HEK293T (cell line): Measurements from ENCODE around the gene MOGAT1.

Experiments
- ARNT ChIP-seq: fragments of 450-650 bp; IDR thresholded peaks from 2 replicates; pipeline ENCODE4 v1.6.1; 2017; ENCODE audit warnings: mild to moderate bottlenecking
- BHLHE40 ChIP-seq: fragments of 450-650 bp; IDR thresholded peaks from 2 replicates; pipeline ENCODE4 v1.6.1; 2016; ENCODE audit warnings: mild to moderate bottlenecking, moderate library complexity, borderline replicate concordance
- CTBP1 ChIP-seq: fragments of 450-650 bp; IDR thresholded peaks from 2 replicates; pipeline ENCODE4 v1.6.1; 2016; ENCODE audit warnings: borderline replicate concordance
- ELF4 ChIP-seq: fragments of 450-650 bp; IDR thresholded peaks from 2 replicates; pipeline ENCODE4 v1.6.1; 2017; ENCODE audit warnings: antibody characterized with exemption
- FOXM1 ChIP-seq: fragments of 450-650 bp; IDR thresholded peaks from 2 replicates; pipeline ENCODE4 v1.6.1; 2017; ENCODE audit warnings: mild to moderate bottlenecking, borderline replicate concordance
- HDGF ChIP-seq: fragments of 450-650 bp; IDR thresholded peaks from 2 replicates; pipeline ENCODE4 v1.6.1; 2017; ENCODE audit warnings: antibody characterized with exemption, borderline replicate concordance
- L3MBTL2 ChIP-seq: fragments of 450-650 bp; conservative IDR thresholded peaks from 2 replicates; pipeline ENCODE4 v1.6.1; 2016; ENCODE audit warnings: mild to moderate bottlenecking
- LEF1 ChIP-seq: fragments of 450-650 bp; IDR thresholded peaks from 2 replicates; pipeline ENCODE4 v1.6.1; 2017; ENCODE audit warnings: mild to moderate bottlenecking, borderline replicate concordance
- NFRKB ChIP-seq: fragments of 450-650 bp; IDR thresholded peaks from 2 replicates; pipeline ENCODE4 v1.6.1; 2016; ENCODE audit warnings: mild to moderate bottlenecking, moderate library complexity
- PKNOX1 ChIP-seq: fragments of 450-650 bp; IDR thresholded peaks from 2 replicates; pipeline ENCODE4 v1.6.1; 2016
- SP1 ChIP-seq: fragments of 450-650 bp; IDR thresholded peaks from 2 replicates; pipeline ENCODE4 v1.6.1; 2017
- SUZ12 ChIP-seq: fragments of 450-650 bp; IDR thresholded peaks from 2 replicates; pipeline ENCODE4 v1.6.1; 2016; ENCODE audit warnings: mild to moderate bottlenecking
- ZNF384 ChIP-seq: fragments of 450-650 bp; IDR thresholded peaks from 2 replicates; pipeline ENCODE4 v1.6.1; 2016

GRCh38 chr2:222703886-222704285 is 32.4 kb downstream of the MOGAT1 start:
- no peak for TF ChIP-seq SP1
- no peak for TF ChIP-seq ELF4
- no peak for TF ChIP-seq SUZ12
- TF ChIP-seq FOXM1, result no peak
- TF ChIP-seq NFRKB, result no peak
- no peak for TF ChIP-seq ARNT
- no peak for TF ChIP-seq BHLHE40
- no peak for TF ChIP-seq L3MBTL2
- no peak for TF ChIP-seq LEF1
- no peak for TF ChIP-seq PKNOX1
- TF ChIP-seq HDGF, result no peak
- TF ChIP-seq ZNF384, result no peak
- no peak for TF ChIP-seq CTBP1
